Myometrial cell (primary cell): Measurements from ENCODE around the gene TOE1. TPM values are rescaled to one million over a fixed set of nuclear protein-coding genes. Genes with fewer than 3 reads are reported as not detected.

Experiments
- total RNA-seq: library from RNA; depleted of rRNA; stranded (reverse); fragments of >200 nt; gene quantifications from 2 replicates; pipeline ENCODE4 v1.2.3, GENCODE V29; 2015

TOE1 gene
- total RNA-seq = 7.6 and 14.4 TPM in 2 replicates

GRCh38 chr1:45339789-45340558 lies at the start of gene TOE1, which contains the start of gene MUTYH:
TSS of gene TOE1 (plus strand) at chr1:45340170. CDS start at chr1:45340253, 83 bp downstream.
TSS of gene MUTYH (minus strand) at chr1:45340440. CDS start at chr1:45334505, 5,935 bp downstream.

GRCh38 chr1:45326627-45327623 lies 13.0 kb upstream of the TOE1 start, which contains the start of gene HPDL:
TSS of gene HPDL (plus strand) at chr1:45326895. CDS start at chr1:45327149, 254 bp downstream.

Other genes starting within 250 kb of the TOE1 start
- 0.29 TPM in 1 of 2 replicates, not detected in the other for gene ZSWIM5, start 133.6 kb upstream of the TOE1 start, total RNA-seq
- 3.4 and 5.2 TPM in 2 replicates for gene HPDL, start 13.3 kb upstream of the TOE1 start, total RNA-seq
- 16.7 and 25.9 TPM in 2 replicates for gene MUTYH, start 270 bp downstream of the TOE1 start, total RNA-seq
- 0.53 and 2.0 TPM in 2 replicates for gene TESK2, start 151.0 kb downstream of the TOE1 start, total RNA-seq
- gene CCDC163, start 159.9 kb downstream of the TOE1 start, total RNA-seq = 3.5 and 5.8 TPM in 2 replicates
- 4.0 and 11.3 TPM in 2 replicates for gene MMACHC, start 160.1 kb downstream of the TOE1 start, total RNA-seq
- 677 and 840 TPM in 2 replicates for gene PRDX1, start 181.7 kb downstream of the TOE1 start, total RNA-seq
- 123 and 147 TPM in 2 replicates for gene AKR1A1, start 210.7 kb downstream of the TOE1 start, total RNA-seq
- 34.3 and 54.8 TPM in 2 replicates for gene NASP, start 243.9 kb downstream of the TOE1 start, total RNA-seq